Left kidney (tissue), 2 donors: ENCODE data around the gene TP53BP2. TPM values are rescaled to one million over a fixed set of nuclear protein-coding genes. Genes with fewer than 3 reads are reported as not detected.
"Not testable (repeated sequence)": the region's sequence is repeated elsewhere in the genome, so short reads cannot be mapped to it uniquely, and the experiment has no call there.

Source experiments
- DNase-seq: peaks from one replicate; pipeline ENCODE4 v3.0.0-alpha.2; 2013
- polyA plus RNA-seq: library from polyadenylated mRNA; unstranded; fragments of 120-200 nt; gene quantifications from one replicate; pipeline ENCODE4 v1.2.1, GENCODE V29; 2013; ENCODE audit not compliant: insufficient read length

The TP53BP2 gene
- polyA plus RNA-seq, 1 donor: 55.8 TPM

DNA sequence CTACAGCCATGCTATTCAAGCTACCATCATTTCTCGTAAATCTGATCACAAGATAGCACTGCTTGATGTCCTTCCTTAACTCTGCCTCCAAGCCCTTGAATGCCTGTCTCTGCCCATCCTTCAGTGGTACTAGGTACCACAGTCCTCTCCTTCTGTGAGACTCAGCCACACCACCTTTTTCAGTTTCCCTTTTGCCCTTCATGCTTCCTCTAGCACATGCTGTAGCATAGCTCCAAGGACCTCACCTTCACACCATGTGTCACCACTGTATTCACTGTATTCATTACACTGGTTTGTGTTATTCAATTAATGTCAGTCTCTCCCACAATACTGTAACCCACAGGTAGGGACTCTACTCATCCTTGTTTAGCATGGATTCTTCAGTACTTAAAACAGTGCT, 8.0 kb upstream of the TP53BP2 start:
- DNase-seq: no peak

DNA sequence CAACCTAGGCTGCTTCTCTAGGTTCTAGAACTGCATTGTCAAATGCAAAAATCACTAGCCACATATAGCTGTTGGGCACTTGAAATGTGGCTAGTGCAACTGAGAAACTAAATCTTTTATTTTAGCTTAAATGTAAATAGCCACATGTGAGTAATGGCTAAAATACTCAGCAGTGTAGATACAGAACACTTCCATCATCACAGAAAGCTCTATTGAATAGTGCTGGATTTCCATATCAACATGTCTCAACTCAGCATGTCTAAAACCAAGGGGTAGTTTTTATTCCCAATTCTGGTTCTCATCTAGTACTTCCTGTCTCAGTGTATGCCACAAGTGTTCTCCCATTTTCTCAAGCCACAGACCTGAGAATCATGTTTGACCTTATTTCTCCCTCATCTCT, 7.5 kb upstream of the TP53BP2 start:
- DNase-seq: no peak

DNA sequence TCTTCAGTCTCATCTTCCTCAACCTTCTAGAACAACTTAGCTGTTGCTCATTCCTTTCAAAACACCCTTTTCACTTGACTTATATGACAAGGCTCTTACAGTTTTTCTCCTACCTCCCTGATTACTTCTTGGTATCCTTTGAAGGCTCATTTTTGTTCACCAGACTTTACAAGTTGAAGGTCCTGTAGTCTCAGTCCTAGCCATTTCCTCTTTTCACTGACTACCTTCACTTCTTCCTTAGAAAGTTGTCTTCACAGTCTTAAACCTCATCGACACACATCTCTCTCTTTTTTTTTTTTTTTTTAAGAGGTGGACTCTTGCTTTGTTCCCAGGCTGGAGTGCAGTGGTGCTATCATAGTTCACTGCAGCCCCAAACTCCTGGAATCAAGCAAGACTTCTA, 6.6 kb upstream of the TP53BP2 start:
- DNase-seq: no peak

DNA sequence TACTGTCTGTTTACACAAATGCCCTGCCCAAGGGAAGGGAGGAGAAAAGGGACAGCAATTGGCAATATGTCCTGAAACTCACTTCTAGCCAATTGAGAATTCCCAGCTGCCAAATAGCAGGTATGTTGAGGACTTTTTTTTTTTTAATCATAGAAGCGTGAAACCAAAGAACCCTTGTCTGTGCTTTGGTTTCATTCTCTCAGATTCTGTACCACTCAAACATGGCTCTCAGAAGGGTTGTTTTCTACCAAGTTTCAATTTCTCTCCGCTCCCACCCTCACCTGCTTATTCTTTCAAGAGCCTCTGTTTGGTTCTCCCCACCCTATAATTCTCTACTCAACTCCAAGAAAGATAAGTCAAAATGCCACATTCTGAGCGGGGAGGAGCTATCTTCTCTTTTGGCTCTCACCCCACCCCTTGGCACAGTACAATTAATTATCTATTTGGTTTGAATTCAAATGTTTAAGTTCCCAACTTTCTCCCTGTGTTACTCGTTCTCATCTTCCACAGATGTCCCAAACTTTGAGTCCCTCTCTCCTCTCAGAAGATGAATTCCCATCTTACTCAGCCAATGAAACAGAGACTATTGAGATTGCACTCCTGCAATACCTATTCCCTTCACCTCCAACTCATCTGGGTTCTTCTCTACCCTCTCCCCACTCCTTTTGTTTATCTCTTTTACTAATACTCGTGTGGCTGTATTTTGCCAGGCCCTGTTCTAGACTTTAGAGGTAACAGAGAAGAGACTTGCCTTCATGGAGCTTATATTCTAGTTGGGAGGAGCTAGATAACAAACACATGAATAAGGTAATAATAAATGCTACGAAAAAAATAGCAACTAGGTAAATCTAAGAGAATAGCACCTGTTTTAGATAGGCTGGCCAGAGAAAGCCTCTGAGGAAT, 3.9 kb upstream of the TP53BP2 start:
- no peak for DNase-seq

DNA sequence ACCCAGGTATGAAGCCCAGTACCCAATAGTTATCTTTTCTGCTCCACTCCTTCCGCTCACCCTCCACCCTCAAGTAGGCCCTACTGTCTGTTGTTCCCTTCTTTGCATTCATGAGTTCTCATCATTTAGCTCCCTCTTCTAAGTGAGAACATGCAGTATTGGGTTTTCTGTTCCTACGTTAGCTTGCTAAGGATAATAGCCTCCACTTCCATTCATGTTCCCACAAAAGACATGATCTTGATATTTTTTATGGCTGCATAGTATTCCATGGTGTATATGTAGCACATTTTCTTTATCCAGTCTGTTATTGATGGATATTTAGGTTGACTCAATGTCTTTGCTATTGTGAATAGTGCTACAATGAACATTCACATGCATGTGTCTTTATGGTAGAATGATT, 2.8 kb upstream of the TP53BP2 start:
- no peak for DNase-seq

DNA sequence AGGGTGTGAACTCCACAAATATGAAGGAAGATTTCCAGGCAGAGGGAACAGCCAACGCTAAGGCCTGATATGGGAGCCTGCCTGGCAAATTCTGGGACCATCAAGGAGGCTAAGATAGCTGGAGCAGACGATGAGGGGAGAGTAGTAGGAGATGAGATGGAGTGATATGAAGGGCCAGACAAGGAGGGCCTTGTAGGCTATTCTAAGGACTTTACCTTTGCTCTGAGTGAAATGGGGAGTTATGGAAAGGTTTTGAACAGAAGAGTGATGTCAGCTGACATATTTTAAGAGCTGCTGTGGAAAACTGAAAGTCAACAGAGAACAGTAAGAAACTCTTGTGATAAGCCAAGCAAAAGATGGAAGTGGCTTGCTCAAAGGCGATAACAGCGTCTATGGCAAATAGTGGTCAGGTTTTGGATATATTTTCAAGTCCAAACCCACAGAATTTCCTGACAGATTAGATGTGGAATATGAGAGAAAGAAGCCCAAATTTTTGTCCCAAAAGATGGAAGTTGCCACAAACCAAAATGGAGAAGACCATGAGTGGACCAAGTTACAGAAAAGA, 2.1 kb upstream of the TP53BP2 start:
- DNase-seq: no peak

DNA sequence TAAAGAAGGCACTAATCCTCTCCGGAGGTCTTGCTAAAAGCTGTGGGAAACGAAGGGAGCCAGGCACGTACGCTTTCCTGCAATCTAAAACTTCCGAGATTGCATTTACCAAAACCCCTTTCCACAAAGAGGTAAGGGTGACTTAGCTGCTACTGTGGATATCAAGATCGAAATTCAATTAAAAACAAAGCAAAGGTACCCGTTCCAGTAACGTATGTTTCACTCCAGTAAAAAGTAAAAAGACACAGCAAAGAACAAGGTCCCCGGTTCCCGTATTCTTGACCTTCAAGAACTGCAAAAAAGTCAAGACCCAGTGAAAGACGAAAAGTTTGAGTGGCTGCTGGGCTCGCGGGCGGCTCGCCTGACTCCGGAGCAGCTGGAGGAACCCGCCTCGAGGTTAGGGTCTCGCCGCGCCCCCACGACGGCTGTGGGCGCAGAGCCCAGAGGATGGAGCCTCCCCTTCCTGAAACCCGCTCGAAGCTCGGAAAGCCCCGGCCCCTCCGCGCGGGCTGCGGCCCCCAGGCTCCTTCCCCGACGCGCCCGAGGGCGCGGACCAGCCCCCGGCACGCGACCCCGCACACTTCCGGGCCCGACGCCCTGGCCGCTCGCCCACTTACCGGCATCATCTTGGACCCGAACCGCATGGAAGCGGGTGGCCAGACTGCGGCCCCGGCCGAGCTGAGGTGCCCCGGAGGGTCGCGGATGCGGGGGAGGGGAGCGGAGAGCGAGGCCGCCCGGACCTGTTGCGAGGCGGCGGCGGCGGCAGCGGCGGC, 524 bp downstream of the TP53BP2 start:
- DNase-seq: peak; percentile 76

DNA sequence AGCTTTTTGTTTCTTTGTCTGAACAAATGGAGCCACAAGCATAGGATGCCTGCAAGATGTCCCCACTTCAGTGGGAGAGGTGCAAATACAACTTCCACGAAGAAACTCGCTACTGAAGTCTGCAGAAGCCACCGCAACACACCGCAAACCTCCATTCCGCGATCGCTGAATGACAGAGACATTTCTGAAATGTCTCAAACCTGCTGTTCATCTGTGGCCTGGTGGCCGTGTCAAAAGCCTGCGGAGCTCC, 1.0 kb downstream of the TP53BP2 start:
- no peak for DNase-seq

DNA sequence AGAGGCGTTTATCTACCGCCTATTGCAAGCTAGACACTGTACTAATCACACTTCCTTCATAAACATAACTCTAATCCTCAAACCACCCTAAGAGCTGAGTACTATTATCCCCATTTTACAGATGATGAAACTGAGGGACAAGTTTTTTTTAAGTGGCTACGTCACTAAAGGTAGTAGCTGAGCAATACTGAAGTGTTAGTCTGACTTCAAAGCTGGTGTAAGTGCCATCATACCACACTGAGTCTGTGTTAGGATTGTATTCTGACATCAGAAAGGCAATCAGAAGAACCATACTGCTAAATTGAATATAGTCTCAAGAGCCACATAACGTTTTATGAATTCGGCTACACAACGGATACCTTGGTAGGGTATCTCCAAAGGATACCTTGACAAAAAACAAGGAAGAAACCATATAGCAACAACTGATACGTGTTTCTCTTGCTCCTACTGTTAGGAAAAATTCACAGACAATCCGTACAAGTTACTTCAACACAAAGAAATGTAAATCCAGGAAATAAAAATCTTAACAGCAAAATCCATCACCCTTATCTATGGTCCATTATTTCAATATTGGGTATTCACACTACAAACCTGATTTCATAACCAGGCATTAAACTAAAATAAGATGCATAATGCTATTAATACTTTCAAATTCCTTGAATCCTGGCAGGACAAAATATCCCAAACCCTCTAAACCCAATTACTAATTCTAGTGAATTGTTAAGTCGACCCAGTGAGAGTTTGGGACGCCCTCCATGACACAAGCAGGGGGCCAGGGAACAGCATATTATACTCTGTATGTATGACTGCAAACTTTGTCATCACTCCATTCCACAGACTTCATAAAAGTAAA, 1.6 kb downstream of the TP53BP2 start:
- DNase-seq: no peak

DNA sequence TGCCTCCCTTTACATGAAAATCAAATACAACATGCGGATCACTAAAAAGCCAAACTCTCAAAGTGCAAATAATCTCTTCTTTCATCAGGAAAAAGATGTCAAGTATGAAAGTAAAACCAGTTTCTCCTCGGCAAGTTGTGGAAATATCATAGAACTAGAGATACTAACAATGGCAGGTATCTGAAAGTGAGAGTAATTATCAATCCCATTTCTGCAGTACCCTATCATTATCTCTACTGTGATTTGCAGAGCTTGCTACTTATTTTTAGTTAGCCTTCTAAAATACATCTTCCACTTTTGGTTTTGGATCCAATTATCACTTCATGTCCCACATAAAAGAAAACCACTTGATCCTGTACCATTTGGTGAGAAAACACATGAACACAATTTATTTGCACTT, 3.0 kb downstream of the TP53BP2 start:
- no peak for DNase-seq

DNA sequence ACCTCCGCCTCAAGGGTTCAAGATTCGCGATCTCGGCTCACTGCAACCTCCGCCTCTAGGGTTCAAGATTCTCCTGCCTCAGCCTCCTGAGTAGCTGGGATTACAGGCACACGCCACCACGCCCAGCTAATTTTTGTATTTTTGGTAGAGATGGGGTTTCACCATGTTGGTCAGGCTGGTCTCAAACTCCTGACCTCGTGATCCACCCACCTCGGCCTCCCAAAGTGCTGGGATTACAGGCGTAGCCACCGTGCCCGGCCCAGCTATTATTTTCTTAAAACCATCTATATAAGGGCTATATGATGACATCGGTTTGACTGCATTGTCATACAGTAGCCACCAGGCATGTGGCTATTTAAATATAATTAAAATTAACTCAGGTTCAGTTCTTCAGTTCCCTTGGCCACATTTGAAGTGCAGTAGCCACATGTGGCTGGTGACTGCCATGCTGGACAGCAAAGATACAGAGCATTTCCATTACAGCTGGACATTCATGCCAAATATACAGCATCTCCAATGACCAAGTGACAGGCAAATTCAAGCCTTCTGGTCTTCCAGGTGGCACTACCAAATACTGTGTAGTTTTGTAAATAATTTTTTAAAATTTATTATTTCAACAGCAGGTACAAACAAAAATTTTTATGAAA, 3.6 kb downstream of the TP53BP2 start:
- DNase-seq: not testable (repeated sequence)

DNA sequence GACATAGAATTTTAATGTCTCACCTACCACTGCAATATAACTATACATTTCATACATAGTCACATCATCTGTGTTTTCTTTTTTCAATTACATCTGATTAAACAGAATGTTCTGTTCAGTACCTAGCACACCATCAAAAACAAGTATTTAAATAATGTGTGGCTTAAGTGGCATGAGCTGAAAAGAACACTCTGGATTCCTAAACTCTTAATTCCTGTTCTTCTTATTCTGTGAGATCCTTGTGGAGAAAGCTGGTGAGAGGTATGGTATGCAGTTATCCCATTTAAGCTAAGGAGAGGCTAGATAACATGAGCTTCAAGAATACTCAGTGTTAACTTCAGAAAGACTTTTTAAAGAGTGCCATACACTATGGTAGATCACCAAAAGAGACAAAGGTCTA, 5.5 kb downstream of the TP53BP2 start:
- DNase-seq: no peak

DNA sequence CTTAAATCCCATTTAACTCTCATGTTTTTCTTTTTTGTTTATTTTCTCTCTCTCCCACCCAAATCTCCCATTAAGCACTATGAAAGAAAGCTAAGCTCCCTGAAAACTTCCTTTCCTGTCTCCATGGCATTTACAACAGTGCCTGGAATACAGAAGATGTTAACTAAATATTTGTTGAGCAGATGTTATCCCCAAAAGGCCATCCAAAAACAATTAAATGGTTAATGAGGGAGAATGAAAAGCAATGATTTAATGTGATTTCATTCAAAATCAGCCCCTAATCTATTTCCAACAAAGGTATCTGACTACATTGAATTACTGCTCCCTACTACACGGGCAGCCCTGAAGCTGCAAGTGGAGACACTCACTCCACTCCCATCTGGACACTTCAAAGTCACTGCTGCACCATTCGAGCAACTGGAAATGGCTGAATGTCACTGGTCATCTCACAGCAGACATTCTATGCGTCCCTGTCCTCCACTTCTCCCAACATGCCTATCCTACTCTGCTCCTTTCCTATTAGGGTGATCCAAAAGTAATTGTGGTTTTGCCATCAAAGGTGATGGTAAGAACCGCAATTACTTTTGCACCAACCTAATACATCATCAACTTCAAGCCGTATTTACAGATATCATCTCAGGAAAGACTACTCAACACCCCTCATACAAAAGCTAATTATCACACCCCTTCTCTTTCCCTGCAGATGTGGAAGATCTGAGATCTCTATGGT, 7.5 kb downstream of the TP53BP2 start:
- no peak for DNase-seq

DNA sequence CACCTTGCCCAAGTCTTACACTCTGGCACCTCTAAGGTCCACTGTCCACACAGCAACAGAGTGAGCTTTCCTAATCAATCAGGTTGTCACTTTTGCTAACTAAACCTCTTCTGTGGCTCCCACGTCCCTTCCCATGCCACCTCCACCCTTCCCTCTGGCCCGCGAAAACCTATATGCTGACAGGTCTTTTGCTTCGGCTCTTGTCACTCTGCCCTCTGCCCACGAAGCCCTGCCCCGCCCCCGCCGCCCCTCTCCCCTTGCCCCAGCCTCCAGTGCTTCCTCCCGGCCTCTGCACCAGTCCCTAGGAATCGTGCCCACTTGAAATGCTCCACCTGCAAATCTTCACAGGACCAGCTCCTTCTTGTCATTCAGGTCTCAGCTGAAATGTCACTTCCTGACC, 8.1 kb downstream of the TP53BP2 start:
- no peak for DNase-seq

DNA sequence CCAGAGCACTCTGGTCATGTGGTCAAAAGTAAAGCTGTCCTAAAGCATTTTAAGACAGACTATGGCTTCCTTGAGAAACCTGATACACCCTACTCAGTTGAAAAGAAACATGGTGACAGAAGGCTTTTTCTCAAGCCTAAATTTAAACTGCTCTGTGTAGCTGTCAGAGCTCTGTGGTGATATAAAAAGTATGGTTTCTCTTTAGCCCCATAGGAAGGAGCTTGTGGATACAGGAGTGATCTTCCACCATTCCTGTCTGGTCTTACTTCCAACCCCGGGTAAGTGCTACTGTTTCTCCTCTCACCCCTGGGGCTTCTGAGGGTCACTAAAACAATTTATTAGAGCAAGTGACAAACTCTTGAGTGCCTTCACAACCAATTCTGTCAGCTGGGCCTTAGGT, 8.5 kb downstream of the TP53BP2 start:
- peak; percentile 25 for DNase-seq

DNA sequence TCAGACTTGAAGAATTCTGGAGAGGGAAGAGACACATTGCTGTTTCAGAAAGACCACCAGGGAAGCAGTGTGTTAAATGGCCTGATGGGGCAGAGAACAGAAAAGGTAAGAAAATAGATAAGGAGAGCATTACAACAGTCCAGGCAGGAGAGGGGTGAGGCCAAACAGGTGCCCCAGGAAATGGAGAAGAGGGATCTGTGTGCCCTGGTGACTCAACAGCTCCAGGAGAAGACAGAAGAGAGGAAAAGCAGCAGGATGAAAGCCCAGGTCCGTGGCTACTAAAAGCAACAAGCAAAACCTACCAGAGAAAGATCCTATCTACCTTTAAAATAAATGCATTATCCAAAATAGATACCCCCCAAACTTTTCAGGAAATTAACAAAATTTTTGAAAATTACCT, 9.2 kb downstream of the TP53BP2 start:
- DNase-seq: no peak

DNA sequence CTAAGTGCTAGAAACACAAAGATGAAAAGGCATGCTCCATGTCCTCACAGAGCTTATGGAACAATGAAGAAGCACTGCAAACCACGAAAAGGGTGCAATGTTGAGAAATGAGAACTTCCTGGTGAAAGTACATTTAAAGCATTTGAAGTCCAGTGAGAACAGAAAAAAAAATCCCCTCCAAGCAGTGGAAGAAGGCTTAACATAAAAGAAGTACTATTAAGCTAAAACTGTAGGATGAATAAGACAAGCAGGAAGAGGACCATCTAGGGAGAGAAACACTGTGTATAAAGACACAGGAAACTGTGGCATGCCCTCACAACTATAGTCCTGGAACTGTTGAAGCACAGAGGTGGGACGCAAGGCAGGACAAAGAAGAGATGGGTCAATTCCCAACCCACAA, 10.0 kb downstream of the TP53BP2 start:
- no peak for DNase-seq

DNA sequence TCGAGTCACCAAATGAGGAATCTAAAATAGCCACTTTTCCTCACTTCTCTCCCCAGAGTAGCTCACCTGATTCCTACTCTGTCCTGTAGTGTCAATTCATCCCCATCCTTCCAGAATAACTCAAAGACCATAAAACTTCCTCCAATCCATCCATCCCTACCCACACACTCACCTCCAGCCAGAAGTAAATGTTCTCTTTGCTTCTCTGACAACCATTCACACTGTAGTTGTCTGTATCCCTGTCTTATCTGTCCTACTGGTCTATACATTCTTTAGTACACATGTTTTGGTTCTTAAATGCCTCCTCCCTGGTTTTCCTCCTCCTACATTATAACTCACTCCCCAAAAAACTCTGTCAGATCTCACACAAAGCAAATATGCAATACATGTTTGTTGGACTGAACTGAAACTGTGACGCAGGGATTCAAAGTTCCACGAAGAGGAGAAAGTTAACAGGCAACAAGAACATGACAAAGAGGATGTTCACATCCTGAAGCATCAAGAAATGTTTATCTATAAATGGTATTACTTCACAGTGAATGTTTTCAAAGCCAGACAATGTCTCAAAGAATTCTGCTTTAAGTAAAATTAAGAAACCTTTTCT, 11.0 kb downstream of the TP53BP2 start:
- no peak for DNase-seq

DNA sequence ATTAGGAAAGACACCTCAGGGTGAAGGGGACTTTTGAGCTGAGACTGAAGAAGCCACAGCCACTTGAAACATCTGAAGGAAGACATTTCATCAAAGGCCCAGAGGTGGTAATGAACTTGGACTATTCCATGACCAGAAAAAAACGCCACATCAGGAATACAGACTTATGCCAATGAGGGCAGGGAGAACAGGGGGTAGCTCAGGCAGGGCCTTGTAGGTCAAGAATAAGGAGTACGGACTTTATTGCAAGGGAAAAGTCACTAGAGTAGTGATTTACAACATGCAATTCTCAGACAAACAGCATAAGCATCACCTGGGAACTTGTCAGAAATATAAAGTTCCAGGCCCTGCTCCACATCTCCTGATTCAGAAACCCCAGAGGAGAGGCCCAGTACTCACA, 11.8 kb downstream of the TP53BP2 start:
- no peak for DNase-seq

DNA sequence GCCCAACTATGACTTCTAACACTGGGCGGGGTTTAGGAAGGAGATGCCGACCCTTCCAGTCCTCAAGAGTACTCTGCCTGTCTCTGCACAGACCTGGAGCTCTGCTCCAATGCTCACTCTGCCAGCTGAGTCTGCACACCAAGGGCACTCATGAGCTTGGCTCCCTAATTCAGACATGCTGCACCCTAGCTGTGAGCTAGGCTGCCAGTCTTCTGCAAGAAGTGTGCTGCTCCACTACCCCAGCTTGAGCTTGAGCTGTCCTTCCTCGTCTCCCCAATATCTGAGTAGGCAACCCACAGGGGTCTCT, 13.2 kb downstream of the TP53BP2 start:
- no peak for DNase-seq
